HepG2 (cell line): ENCODE results near the gene RBM47.

Source experiments
- ERF ChIP-seq: IDR thresholded peaks from 2 replicates; pipeline ENCODE4 v1.6.1; 2018; ENCODE audit warnings: missing biosample characterization, missing genetic modification reagents
- HNF4G ChIP-seq, 2 experiments: sonication (generic) in 1 of 2; formaldehyde crosslinking in 1 of 2; IDR thresholded peaks; 2 replicates each; pipeline versions ENCODE4 v1.4.0 to v1.6.1; 2011 to 2020; ENCODE audit warnings: borderline replicate concordance in 2 of 2, low read depth in 2 of 2, mild to moderate bottlenecking in 2 of 2, low read length in 1 of 2, missing genetic modification reagents in 1 of 2, moderate library complexity in 1 of 2
- MYC ChIP-seq: sonication (generic); formaldehyde crosslinking; IDR thresholded peaks from 2 replicates; pipeline ENCODE4 v1.9.0; 2021; ENCODE audit warnings: missing genetic modification reagents, borderline replicate concordance
- NCOA1 ChIP-seq: sonication (generic); formaldehyde crosslinking; IDR thresholded peaks from 2 replicates; pipeline ENCODE4 v1.9.0; 2021; ENCODE audit warnings: missing genetic modification reagents
- NR2F1 ChIP-seq, 2 experiments: fragments of 450-650 bp in 1 of 2; formaldehyde crosslinking in 1 of 2; IDR thresholded peaks; 2 replicates each; pipeline versions ENCODE4 v1.5.0 to v1.6.1; 2016 to 2020; ENCODE audit warnings: mild to moderate bottlenecking in 1 of 2, missing compliant biosample characterization in 1 of 2, missing genetic modification reagents in 1 of 2, moderate library complexity in 1 of 2
- RAD51 ChIP-seq: fragments of 450-650 bp; IDR thresholded peaks from 2 replicates; pipeline ENCODE4 v1.6.1; 2016; ENCODE audit warnings: borderline replicate concordance
- STAT6 ChIP-seq: sonication (generic); formaldehyde crosslinking; IDR thresholded peaks from 2 replicates; pipeline ENCODE4 v1.4.0; 2020; ENCODE audit warnings: missing genetic modification reagents, mild to moderate bottlenecking, borderline replicate concordance
- TOE1 ChIP-seq: sonication (generic); formaldehyde crosslinking; IDR thresholded peaks from 2 replicates; pipeline ENCODE4 v1.4.0; 2020; ENCODE audit warnings: mild to moderate bottlenecking, missing genetic modification reagents
- ZBTB1 ChIP-seq: sonication (generic); formaldehyde crosslinking; IDR thresholded peaks from 2 replicates; pipeline ENCODE4 v1.4.0; 2020; ENCODE audit warnings: missing genetic modification reagents, borderline replicate concordance
- ZBTB7A ChIP-seq: sonication (generic); formaldehyde crosslinking; IDR thresholded peaks from 2 replicates; pipeline ENCODE4 v1.8.0; 2022; ENCODE audit warnings: mild to moderate bottlenecking, missing genetic modification reagents
- TF ChIP-seq, protein P1 (sequence below): sonication (generic); formaldehyde crosslinking; IDR thresholded peaks from 2 replicates; pipeline ENCODE4 v1.5.0; 2020; ENCODE audit warnings: mild to moderate bottlenecking, missing genetic modification reagents, moderate library complexity

GRCh38 chr4:40377512-40378365 lies 251.9 kb downstream of the RBM47 start:
- TF ChIP-seq MYC (CRISPR knock-in tag) = no peak
- no peak for TF ChIP-seq NR2F1 (CRISPR knock-in tag; IDR thresholded peaks at IDR 0.05)
- TF ChIP-seq NCOA1 (CRISPR knock-in tag) = no peak
- no peak for TF ChIP-seq STAT6 (CRISPR knock-in tag)
- TF ChIP-seq TOE1 (CRISPR knock-in tag) = no peak
- TF ChIP-seq ERF (CRISPR knock-in tag) = no peak
- TF ChIP-seq, protein P1, sequence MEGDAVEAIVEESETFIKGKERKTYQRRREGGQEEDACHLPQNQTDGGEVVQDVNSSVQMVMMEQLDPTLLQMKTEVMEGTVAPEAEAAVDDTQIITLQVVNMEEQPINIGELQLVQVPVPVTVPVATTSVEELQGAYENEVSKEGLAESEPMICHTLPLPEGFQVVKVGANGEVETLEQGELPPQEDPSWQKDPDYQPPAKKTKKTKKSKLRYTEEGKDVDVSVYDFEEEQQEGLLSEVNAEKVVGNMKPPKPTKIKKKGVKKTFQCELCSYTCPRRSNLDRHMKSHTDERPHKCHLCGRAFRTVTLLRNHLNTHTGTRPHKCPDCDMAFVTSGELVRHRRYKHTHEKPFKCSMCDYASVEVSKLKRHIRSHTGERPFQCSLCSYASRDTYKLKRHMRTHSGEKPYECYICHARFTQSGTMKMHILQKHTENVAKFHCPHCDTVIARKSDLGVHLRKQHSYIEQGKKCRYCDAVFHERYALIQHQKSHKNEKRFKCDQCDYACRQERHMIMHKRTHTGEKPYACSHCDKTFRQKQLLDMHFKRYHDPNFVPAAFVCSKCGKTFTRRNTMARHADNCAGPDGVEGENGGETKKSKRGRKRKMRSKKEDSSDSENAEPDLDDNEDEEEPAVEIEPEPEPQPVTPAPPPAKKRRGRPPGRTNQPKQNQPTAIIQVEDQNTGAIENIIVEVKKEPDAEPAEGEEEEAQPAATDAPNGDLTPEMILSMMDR (CRISPR knock-in tag) = no peak
- TF ChIP-seq ZBTB7A (CRISPR knock-in tag) = no peak
- no peak for TF ChIP-seq HNF4G (IDR thresholded peaks at IDR 0.05; ENCODE audit: borderline replicate concordance, low read depth, low read length)
- TF ChIP-seq HNF4G (CRISPR knock-in tag; IDR thresholded peaks at IDR 0.05; ENCODE audit: borderline replicate concordance, low read depth) = no peak
- no peak for TF ChIP-seq RAD51
- no peak for TF ChIP-seq ZBTB1
